HepG2 (cell line): ENCODE data around the gene CCL2. TPM values are rescaled to one million over a fixed set of nuclear protein-coding genes. Genes with fewer than 3 reads are reported as not detected.

ENCODE experiments used
- ATAC-seq: fragments of 200-7000 bp; cut with Tn5 transposase; 3 replicates; pipeline ENCODE4 v1.9.1; 2020; ENCODE audit warnings: mild to moderate bottlenecking, moderate library complexity
- BruUV-seq: library from RNA; stranded (reverse); fragments of 400-500 nt; replicated peaks from 2 replicates; lab custom pipeline; 2021; lab: Mats Ljungman, UMichigan
- CTCF ChIA-PET: fragments of 300-600 bp; formaldehyde crosslinking; extraction: SDS; loops from one replicate; lab custom pipeline; 2021; ENCODE audit warnings: low total read pairs, inconsistent platforms, low intra/inter-chr PET ratio; lab: Yijun Ruan, JAX
- POLR2A ChIA-PET: fragments of 350-600 bp; sonication (Branson Sonifier 250); formaldehyde crosslinking; loops from one replicate; lab custom pipeline; 2020; ENCODE audit warnings: antibody characterized with exemption, inconsistent platforms; lab: Yijun Ruan, JAX
- DNase-seq: peaks from one replicate; pipeline ENCODE4 v3.0.0-alpha.2; 2015; ENCODE audit warnings: low spot score
- FAIRE-seq: peaks from 3 replicates; lab custom pipeline; 2011; peaks lifted over from hg19 to GRCh38; lab: Jason Lieb, UNC
- H2AFZ ChIP-seq: one replicate; pipeline ENCODE4 v1.6.1; 2011; ENCODE audit warnings: low read length, inconsistent platforms
- H3K27ac ChIP-seq: fragments of 300-600 bp; 3 replicates; pipeline ENCODE4 v1.8.0; 2011; ENCODE audit warnings: mixed run types, mild to moderate bottlenecking, mixed read lengths, low read length, inconsistent platforms; ENCODE audit not compliant: insufficient read depth; ENCODE audit errors: extremely low read length
- H3K27me3 ChIP-seq, 2 experiments: fragments of 200-600 bp in 1 of 2; 2 replicates in 1 of 2; 3 replicates in 1 of 2; pipeline versions ENCODE4 v1.6.0 to v1.8.0; 2011; ENCODE audit warnings: low read length in 2 of 2, mild to moderate bottlenecking in 2 of 2, moderate library complexity in 2 of 2, inconsistent platforms in 1 of 2; ENCODE audit not compliant: insufficient read depth in 2 of 2, control insufficient read depth in 1 of 2
- H3K36me3 ChIP-seq, 2 experiments: fragments of 200-600 bp in 1 of 2; replicated peaks in 1 of 2; 2 replicates in 1 of 2; 3 replicates in 1 of 2; pipeline versions ENCODE4 v1.5.1 to v1.8.0; 2011; ENCODE audit warnings: low read length in 2 of 2, inconsistent platforms in 1 of 2; ENCODE audit not compliant: insufficient read depth in 2 of 2, control insufficient read depth in 1 of 2
- H3K4me1 ChIP-seq: 2 replicates; pipeline ENCODE4 v1.5.1; 2012; ENCODE audit warnings: low read length, inconsistent platforms; ENCODE audit not compliant: insufficient read depth
- H3K4me2 ChIP-seq: 2 replicates; pipeline ENCODE4 v1.6.0; 2011; ENCODE audit warnings: low read depth, low read length, inconsistent platforms
- H3K4me3 ChIP-seq, 3 experiments: fragments of 200-600 bp in 1 of 3; sonication (generic), shearing (Covaris generic) in 1 of 3; replicated peaks in 1 of 3; 2 replicates each; pipeline ENCODE4 v1.5.1; 2011 to 2016; ENCODE audit warnings: low read length in 3 of 3, inconsistent platforms in 2 of 3, low read depth in 2 of 3, mild to moderate bottlenecking in 2 of 3, control low read depth in 1 of 3, mixed read lengths in 1 of 3; ENCODE audit not compliant: insufficient read depth in 1 of 3
- H3K79me2 ChIP-seq: one replicate; pipeline ENCODE4 v1.6.1; 2011; ENCODE audit warnings: low read length, inconsistent platforms; ENCODE audit not compliant: insufficient read depth
- H3K9ac ChIP-seq: 2 replicates; pipeline ENCODE4 v1.6.0; 2011; ENCODE audit warnings: mild to moderate bottlenecking, low read depth, low read length, inconsistent platforms; ENCODE audit not compliant: insufficient read depth
- H3K9me3 ChIP-seq: 2 replicates; pipeline ENCODE4 v1.5.1; 2012; ENCODE audit warnings: mild to moderate bottlenecking, low read length
- H4K20me1 ChIP-seq: 2 replicates; pipeline ENCODE4 v1.6.0; 2011; ENCODE audit warnings: inconsistent platforms, mild to moderate bottlenecking, low read length, moderate library complexity; ENCODE audit not compliant: insufficient read depth
- CAMTA2 ChIP-seq: sonication (generic); formaldehyde crosslinking; IDR thresholded peaks from 2 replicates; pipeline ENCODE4 v1.4.0; 2020; ENCODE audit warnings: mild to moderate bottlenecking, missing genetic modification reagents, borderline replicate concordance
- HCFC1 ChIP-seq: fragments of 150-350 bp; IDR thresholded peaks from 2 replicates; pipeline ENCODE4 v1.6.1; 2014; ENCODE audit warnings: low read depth, low read length
- RCOR2 ChIP-seq: IDR thresholded peaks from 2 replicates; pipeline ENCODE4 v1.6.1; 2016; ENCODE audit warnings: missing biosample characterization, missing genetic modification reagents
- ZBTB40 ChIP-seq, 2 experiments: fragments of 450-650 bp in 1 of 2; sonication (generic) in 1 of 2; formaldehyde crosslinking in 1 of 2; IDR thresholded peaks; 2 replicates each; pipeline versions ENCODE4 v1.6.1 to v1.8.0; 2016 to 2022; ENCODE audit warnings: antibody characterized with exemption in 1 of 2, mild to moderate bottlenecking in 1 of 2, missing genetic modification reagents in 1 of 2
- ZMYM4 ChIP-seq: sonication (generic); formaldehyde crosslinking; IDR thresholded peaks from 2 replicates; pipeline ENCODE4 v1.8.1; 2023; ENCODE audit warnings: mild to moderate bottlenecking, missing genetic modification reagents
- ZNF530 ChIP-seq: sonication (generic); formaldehyde crosslinking; IDR thresholded peaks from 2 replicates; pipeline ENCODE4 v1.5.0; 2020; ENCODE audit warnings: low read depth, mild to moderate bottlenecking, missing genetic modification reagents
- ZNF639 ChIP-seq: conservative IDR thresholded peaks from 2 replicates; pipeline ENCODE4 v1.6.1; 2018; ENCODE audit warnings: missing genetic modification reagents
- WGBS: methylation state at CpG from one replicate; pipeline ENCODE4 v1.1.6; 2017; ENCODE audit warnings: low lambda C conversion rate; 5-methylcytosine and 5-hydroxymethylcytosine counted together
- in situ Hi-C: cut with HindIII; loops from 2 replicates; pipeline ENCODE4 v1.10.0; 2017; ENCODE audit warnings: low pct_unique_long_range_greater_than_20kb; ENCODE audit not compliant: extremely low pct_ligation_motif_present
- intact Hi-C: fragments of 100-400 bp; cut with micrococcal nuclease; formaldehyde crosslinking; loops from one replicate; pipeline ENCODE4 v1.10.0; 2022; ENCODE audit not compliant: unreplicated experiment
- polyA plus RNA-seq, 8 experiments: library from polyadenylated mRNA; depleted of rRNA in 3 of 8; stranded (reverse) in 7 of 8; unstranded in 1 of 8; fragments of >200 nt; fragmentation: Illumina TruSeq in 4 of 8; extraction: Trizol in 4 of 8; gene quantifications; 2 replicates each; pipeline versions ENCODE4 v1.2.1 to v1.2.3, GENCODE V29; 2011 to 2016; ENCODE audit warnings: low read depth in 4 of 8, missing spikeins in 1 of 8, mixed read lengths in 1 of 8; ENCODE audit not compliant: insufficient read depth in 1 of 8
- total RNA-seq, 5 experiments: library from RNA; depleted of rRNA; stranded (reverse); fragments of >200 nt; fragmentation: Illumina TruSeq; extraction: Trizol; gene quantifications; 2 replicates each; pipeline ENCODE4 v1.2.3, GENCODE V29; 2016; ENCODE audit warnings: low read depth in 1 of 5

CCL2 gene
- total and polyA plus RNA-seq, 2 of the 13 experiments (the other 11 are each of a cell fraction or from before 2014, with no cell fraction given), result not detected

GRCh38 chr17:34255381-34255732, 272 bp downstream of the CCL2 start:
- CTCF ChIA-PET, result no interaction called here
- H4K20me1 ChIP-seq, result no peaks in the 10 kb centered on the region
- H3K36me3 ChIP-seq, result no peaks in the 10 kb centered on the region
- H3K27me3 ChIP-seq, result no peaks in the 10 kb centered on the region
- POLR2A ChIA-PET, result no interaction called here
- no peaks in the 10 kb centered on the region for H3K9me3 ChIP-seq
- DNase-seq (no peak), FAIRE-seq (no peak), ATAC-seq (no peak)
- BruUV-seq, result no TSS peak
- H3K4me1 ChIP-seq, result no peaks in the 10 kb centered on the region
- in situ Hi-C loops (no loop called here), intact Hi-C loops (no loop called here)
- H3K4me2 ChIP-seq, result no peak overlapping the region
- H3K27ac ChIP-seq, result no peak overlapping the region
- H3K4me3 ChIP-seq, result no peak overlapping the region
- WGBS, result 33% methylated on average over 4 of the region's 5 CpGs
- no peaks in the 10 kb centered on the region for H3K79me2 ChIP-seq
- no peak overlapping the region for H3K9ac ChIP-seq
- TF ChIP-seq ZBTB40 (IDR thresholded peaks at IDR 0.05) (no peak), ZBTB40 (CRISPR knock-in tag; IDR thresholded peaks at IDR 0.05) (no peak), ZNF639 (CRISPR knock-in tag) (no peak), CAMTA2 (CRISPR knock-in tag) (no peak), RCOR2 (CRISPR knock-in tag) (no peak), HCFC1 (no peak), ZMYM4 (CRISPR knock-in tag) (no peak), ZNF530 (CRISPR knock-in tag) (no peak)
- TF ChIP-seq, all 625 proteins: peak for 0
- no peak overlapping the region for H2AFZ ChIP-seq
